ENCODE results near the gene NUTM1.
"Not testable (repeated sequence)": the region's sequence is repeated elsewhere in the genome, so short reads cannot be mapped to it uniquely, and the experiment has no call there.

The NUTM1 gene

GRCh38 chr15:34347951-34348638 is 5.0 kb downstream of the NUTM1 start:
- TF ChIP-seq CTCF (IDR thresholded peaks at IDR 0.05; ENCODE audit: borderline replicate concordance, control extremely low read depth, extremely low read depth, insufficient read depth, missing control alignments): no peak
- no peak for DNase-seq (ENCODE audit: low spot score)
- in situ Hi-C loops (cut with MboI; ENCODE audit: low sequenced_read_pairs, unreplicated experiment): no loop called here

GRCh38 chr15:34348735-34349300 is 5.7 kb downstream of the NUTM1 start:
- no peak for TF ChIP-seq CTCF (IDR thresholded peaks at IDR 0.05; ENCODE audit: borderline replicate concordance, control extremely low read depth, extremely low read depth, insufficient read depth, missing control alignments)
- in situ Hi-C loops (cut with MboI; ENCODE audit: low sequenced_read_pairs, unreplicated experiment): no loop called here
- no peak for DNase-seq (ENCODE audit: low spot score)

- in situ Hi-C loops (cut with MboI; ENCODE audit: low sequenced_read_pairs, unreplicated experiment): loop anchor here (25.0 kb wide), 2 partner anchors 238 to 287 kb away; partner anchors contain the start of gene GOLGA8B
- no peak for TF ChIP-seq CTCF (IDR thresholded peaks at IDR 0.05; ENCODE audit: borderline replicate concordance, control extremely low read depth, extremely low read depth, insufficient read depth, missing control alignments)
Observed at GRCh38 chr15:34349769-34350168, 6.7 kb downstream of the NUTM1 start.

GRCh38 chr15:34352996-34353395 is 9.9 kb downstream of the NUTM1 start:
- in situ Hi-C loops (cut with MboI; ENCODE audit: low sequenced_read_pairs, unreplicated experiment): loop anchor here (25.0 kb wide), 2 partner anchors 234 to 291 kb away; partner anchors contain the start of gene GOLGA8B

More at GRCh38 chr15:34349769-34350168, 6.7 kb downstream of the NUTM1 start:
- no peak for DNase-seq (ENCODE audit: low spot score)

GRCh38 chr15:34353627-34354026 is 10.5 kb downstream of the NUTM1 start:
- no peak for TF ChIP-seq CTCF (IDR thresholded peaks at IDR 0.05; ENCODE audit: borderline replicate concordance, control extremely low read depth, extremely low read depth, insufficient read depth, missing control alignments)
- no peak for DNase-seq (ENCODE audit: low spot score)
- in situ Hi-C loops (cut with MboI; ENCODE audit: low sequenced_read_pairs, unreplicated experiment): loop anchor here (25.0 kb wide), 2 partner anchors 234 to 291 kb away; partner anchors contain the start of gene GOLGA8B

More at GRCh38 chr15:34352996-34353395, 9.9 kb downstream of the NUTM1 start:
- not testable (repeated sequence) for DNase-seq (ENCODE audit: low spot score)

GRCh38 chr15:34354286-34354685 is 11.2 kb downstream of the NUTM1 start:
- in situ Hi-C loops (cut with MboI; ENCODE audit: low sequenced_read_pairs, unreplicated experiment): loop anchor here (25.0 kb wide), 2 partner anchors 233 to 292 kb away; partner anchors contain the start of gene GOLGA8B
- TF ChIP-seq CTCF (IDR thresholded peaks at IDR 0.05; ENCODE audit: borderline replicate concordance, control extremely low read depth, extremely low read depth, insufficient read depth, missing control alignments): no peak
- no peak for DNase-seq (ENCODE audit: low spot score)

- TF ChIP-seq CTCF (IDR thresholded peaks at IDR 0.05; ENCODE audit: borderline replicate concordance, control extremely low read depth, extremely low read depth, insufficient read depth, missing control alignments): no peak
- in situ Hi-C loops (cut with MboI; ENCODE audit: low sequenced_read_pairs, unreplicated experiment): loop anchor here (25.0 kb wide), 2 partner anchors 232 to 293 kb away; partner anchors contain the start of gene GOLGA8B
- no peak for DNase-seq (ENCODE audit: low spot score)
Observed at GRCh38 chr15:34355241-34355640, 12.1 kb downstream of the NUTM1 start.

Data from GM13976 (cell line).